NCI-H510A treated with DMSO at 0.1 percent for 48 hours (cell line): ENCODE data around the gene TCERG1L.
"Not testable (repeated sequence)": the region's sequence is repeated elsewhere in the genome, so short reads cannot be mapped to it uniquely, and the experiment has no call there.

Source experiments
- DNase-seq: peaks from one replicate; lab custom pipeline; 2025; lab: John Stamatoyannopoulos, UW

Gene TCERG1L

GRCh38 chr10:131085091-131085860 lies 226.2 kb downstream of the TCERG1L start:
- no peak for DNase-seq

GRCh38 chr10:131084791-131085090 lies 226.8 kb downstream of the TCERG1L start:
- no peak for DNase-seq

- DNase-seq = no peak
Measured at GRCh38 chr10:131083915-131084790, 227.4 kb downstream of the TCERG1L start.

GRCh38 chr10:131082991-131083481 lies 228.5 kb downstream of the TCERG1L start:
- DNase-seq = no peak

GRCh38 chr10:131082201-131082850 lies 229.2 kb downstream of the TCERG1L start:
- no peak for DNase-seq

- DNase-seq = no peak
Measured at GRCh38 chr10:131081786-131082185, 229.7 kb downstream of the TCERG1L start.

GRCh38 chr10:131081376-131081775 lies 230.1 kb downstream of the TCERG1L start:
- no peak for DNase-seq

GRCh38 chr10:131080571-131080970 lies 230.9 kb downstream of the TCERG1L start:
- no peak for DNase-seq

- no peak for DNase-seq
Measured at GRCh38 chr10:131079314-131079713, 232.2 kb downstream of the TCERG1L start.

GRCh38 chr10:131078882-131079280 lies 232.6 kb downstream of the TCERG1L start:
- not testable (repeated sequence) for DNase-seq

- DNase-seq = no peak
Measured at GRCh38 chr10:131078131-131078881, 233.2 kb downstream of the TCERG1L start.

GRCh38 chr10:131077724-131078123 lies 233.8 kb downstream of the TCERG1L start:
- no peak for DNase-seq

- no peak for DNase-seq
Measured at GRCh38 chr10:131077031-131077430, 234.5 kb downstream of the TCERG1L start.

GRCh38 chr10:131076356-131076755 lies 235.2 kb downstream of the TCERG1L start:
- DNase-seq = no peak

- DNase-seq = no peak
Measured at GRCh38 chr10:131075218-131075770, 236.2 kb downstream of the TCERG1L start.

- no peak for DNase-seq
Measured at GRCh38 chr10:131074682-131075081, 236.8 kb downstream of the TCERG1L start.

GRCh38 chr10:131073469-131074035 lies 238.0 kb downstream of the TCERG1L start:
- no peak for DNase-seq

GRCh38 chr10:131072651-131073468 lies 238.7 kb downstream of the TCERG1L start:
- DNase-seq = no peak

- no peak for DNase-seq
Measured at GRCh38 chr10:131071721-131072120, 239.8 kb downstream of the TCERG1L start.

GRCh38 chr10:131070856-131071255 lies 240.7 kb downstream of the TCERG1L start:
- DNase-seq = no peak
